ENCODE measurements around the gene PAN3.

PAN3 gene

DNA sequence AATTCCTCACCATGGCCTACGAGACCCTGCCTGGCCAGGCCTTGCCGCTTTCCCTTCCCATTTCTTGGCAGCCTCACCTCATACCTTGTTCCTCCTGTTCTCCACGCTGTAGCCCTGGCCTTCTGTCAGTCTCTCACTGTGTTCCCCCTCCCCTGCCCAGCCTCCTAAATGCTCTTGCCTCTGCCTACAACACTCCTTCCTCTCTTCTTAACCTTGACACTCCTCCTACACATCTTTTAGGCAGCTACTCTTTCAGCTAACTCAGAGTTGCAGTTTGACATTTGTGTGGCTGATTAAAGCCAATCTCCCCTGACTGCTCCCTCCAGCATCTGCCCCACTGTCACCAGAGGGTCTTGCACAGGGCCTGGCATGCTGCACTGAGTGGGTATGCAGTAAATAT is 205.8 kb downstream of the PAN3 start:
- TF ChIP-seq, protein P1, sequence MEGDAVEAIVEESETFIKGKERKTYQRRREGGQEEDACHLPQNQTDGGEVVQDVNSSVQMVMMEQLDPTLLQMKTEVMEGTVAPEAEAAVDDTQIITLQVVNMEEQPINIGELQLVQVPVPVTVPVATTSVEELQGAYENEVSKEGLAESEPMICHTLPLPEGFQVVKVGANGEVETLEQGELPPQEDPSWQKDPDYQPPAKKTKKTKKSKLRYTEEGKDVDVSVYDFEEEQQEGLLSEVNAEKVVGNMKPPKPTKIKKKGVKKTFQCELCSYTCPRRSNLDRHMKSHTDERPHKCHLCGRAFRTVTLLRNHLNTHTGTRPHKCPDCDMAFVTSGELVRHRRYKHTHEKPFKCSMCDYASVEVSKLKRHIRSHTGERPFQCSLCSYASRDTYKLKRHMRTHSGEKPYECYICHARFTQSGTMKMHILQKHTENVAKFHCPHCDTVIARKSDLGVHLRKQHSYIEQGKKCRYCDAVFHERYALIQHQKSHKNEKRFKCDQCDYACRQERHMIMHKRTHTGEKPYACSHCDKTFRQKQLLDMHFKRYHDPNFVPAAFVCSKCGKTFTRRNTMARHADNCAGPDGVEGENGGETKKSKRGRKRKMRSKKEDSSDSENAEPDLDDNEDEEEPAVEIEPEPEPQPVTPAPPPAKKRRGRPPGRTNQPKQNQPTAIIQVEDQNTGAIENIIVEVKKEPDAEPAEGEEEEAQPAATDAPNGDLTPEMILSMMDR (IDR thresholded peaks at IDR 0.05), result no peak
